WI38 (cell line): Measurements from ENCODE around the gene XKR8.

Source experiments
- H3K4me3 ChIP-seq: 2 replicates; pipeline ENCODE4 v1.5.1; 2011; ENCODE audit warnings: low read depth, mild to moderate bottlenecking, control low read depth, low read length
- TF ChIP-seq, protein P1 (sequence below): IDR thresholded peaks from 2 replicates; pipeline ENCODE4 v1.5.1; 2012; ENCODE audit warnings: low read depth, mild to moderate bottlenecking, control low read depth, low read length

The XKR8 gene, protein sequence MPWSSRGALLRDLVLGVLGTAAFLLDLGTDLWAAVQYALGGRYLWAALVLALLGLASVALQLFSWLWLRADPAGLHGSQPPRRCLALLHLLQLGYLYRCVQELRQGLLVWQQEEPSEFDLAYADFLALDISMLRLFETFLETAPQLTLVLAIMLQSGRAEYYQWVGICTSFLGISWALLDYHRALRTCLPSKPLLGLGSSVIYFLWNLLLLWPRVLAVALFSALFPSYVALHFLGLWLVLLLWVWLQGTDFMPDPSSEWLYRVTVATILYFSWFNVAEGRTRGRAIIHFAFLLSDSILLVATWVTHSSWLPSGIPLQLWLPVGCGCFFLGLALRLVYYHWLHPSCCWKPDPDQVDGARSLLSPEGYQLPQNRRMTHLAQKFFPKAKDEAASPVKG

DNA sequence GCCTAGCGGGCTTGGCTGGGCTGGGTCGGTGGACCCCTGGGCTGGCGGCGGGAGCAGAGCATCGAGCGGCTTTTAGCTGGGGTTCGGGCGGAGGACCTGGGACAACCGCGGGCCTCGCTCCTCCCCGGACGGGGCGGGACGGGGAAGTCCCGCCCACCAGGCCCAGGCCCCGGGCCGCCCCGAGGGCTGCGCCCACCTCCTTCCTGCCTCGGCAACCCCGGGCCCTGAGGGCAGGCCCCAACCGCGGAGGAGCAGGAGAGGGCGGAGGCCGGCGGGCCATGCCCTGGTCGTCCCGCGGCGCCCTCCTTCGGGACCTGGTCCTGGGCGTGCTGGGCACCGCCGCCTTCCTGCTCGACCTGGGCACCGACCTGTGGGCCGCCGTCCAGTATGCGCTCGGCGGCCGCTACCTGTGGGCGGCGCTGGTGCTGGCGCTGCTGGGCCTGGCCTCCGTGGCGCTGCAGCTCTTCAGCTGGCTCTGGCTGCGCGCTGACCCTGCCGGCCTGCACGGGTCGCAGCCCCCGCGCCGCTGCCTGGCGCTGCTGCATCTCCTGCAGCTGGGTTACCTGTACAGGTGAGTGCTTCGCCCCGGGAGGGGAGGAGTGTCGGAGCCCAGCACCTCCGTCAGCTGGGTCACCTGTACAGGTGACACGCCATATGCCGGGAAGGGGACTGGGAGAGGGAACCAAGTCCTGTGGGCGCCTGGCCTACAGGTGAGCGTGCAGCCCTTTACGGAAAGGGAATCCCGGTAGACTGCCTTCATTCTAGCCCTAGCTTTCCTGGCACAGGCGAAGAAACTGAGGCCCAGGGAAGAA is at the start of gene XKR8:
TSS of gene XKR8 (plus strand) at position 182 of the 812 bp plus-strand sequence. CDS start at position 279, 97 bp downstream.
- H3K4me3 ChIP-seq = peak within 1 kb of the TSS; percentile 73
- TF ChIP-seq, protein P1, sequence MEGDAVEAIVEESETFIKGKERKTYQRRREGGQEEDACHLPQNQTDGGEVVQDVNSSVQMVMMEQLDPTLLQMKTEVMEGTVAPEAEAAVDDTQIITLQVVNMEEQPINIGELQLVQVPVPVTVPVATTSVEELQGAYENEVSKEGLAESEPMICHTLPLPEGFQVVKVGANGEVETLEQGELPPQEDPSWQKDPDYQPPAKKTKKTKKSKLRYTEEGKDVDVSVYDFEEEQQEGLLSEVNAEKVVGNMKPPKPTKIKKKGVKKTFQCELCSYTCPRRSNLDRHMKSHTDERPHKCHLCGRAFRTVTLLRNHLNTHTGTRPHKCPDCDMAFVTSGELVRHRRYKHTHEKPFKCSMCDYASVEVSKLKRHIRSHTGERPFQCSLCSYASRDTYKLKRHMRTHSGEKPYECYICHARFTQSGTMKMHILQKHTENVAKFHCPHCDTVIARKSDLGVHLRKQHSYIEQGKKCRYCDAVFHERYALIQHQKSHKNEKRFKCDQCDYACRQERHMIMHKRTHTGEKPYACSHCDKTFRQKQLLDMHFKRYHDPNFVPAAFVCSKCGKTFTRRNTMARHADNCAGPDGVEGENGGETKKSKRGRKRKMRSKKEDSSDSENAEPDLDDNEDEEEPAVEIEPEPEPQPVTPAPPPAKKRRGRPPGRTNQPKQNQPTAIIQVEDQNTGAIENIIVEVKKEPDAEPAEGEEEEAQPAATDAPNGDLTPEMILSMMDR = 0 out of 2 replicates have a peak, but pooled peaks have one; percentile 16

DNA sequence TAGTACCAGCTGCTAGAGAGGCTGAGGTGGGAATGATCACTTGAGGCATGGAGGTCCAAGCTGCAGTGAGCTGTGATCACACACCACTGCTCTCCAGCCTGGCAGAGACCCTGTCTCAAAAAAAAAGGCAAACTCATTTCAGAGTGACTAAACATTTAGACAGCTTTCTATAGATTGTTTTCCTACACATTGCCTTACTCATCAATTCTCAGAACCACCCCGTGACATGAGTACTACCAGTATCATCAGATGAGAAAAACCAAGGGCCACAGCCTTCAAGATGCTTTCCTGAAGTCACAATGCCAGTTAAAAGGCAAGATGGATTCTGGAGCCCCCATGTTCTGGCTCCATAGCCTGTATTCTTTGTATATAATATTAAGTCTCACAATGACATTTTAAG is 47.3 kb upstream of the XKR8 start:
- TF ChIP-seq, protein P1 = no peak
- no peak overlapping the region for H3K4me3 ChIP-seq

DNA sequence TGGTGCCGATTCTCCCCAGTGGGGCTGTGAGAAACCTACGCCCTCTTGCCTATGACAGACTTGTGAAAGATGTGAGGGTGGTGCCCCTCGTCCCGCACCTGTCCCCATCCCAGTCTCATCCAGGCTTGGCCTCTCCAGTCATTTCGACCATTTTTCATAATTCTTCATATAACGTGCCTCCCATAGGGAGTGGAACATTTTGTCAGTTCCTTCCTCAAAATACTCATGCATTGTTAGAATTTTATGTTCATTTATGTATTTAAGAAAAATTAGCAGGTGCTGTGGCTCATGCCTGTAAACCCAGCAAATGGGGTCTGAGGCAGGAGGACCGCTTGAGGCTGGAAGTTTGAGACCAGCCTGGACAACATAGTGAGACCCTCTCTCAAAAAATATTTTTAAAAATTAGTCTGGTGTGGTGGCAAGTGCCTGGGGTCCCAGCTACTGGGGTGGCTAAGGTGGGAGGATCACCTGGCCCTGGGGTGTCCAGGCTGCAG is 44.6 kb upstream of the XKR8 start:
- TF ChIP-seq, protein P1 = no peak
- peak overlapping the region; percentile 36; the same call in 1 of the 2 replicates for H3K4me3 ChIP-seq

DNA sequence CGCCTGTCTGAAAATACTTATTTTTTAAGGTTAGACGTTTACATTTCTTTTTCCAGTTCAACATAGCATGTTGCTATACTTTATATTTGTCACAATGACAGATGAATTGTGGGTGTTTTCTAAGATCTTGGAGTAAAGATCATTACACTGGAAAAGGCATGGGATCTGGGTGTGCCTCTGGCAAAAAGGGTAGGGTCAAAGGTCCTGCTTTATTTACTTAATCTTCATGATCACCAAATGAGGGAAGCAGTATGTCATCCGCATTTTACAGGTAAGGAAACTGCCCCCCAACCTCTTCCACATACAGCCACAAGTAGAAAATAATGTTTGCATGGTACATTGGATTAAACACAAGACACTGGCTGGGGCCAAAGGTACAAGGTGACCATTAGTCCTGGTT is 37.5 kb upstream of the XKR8 start:
- H3K4me3 ChIP-seq = no peak overlapping the region
- TF ChIP-seq, protein P1 = no peak

DNA sequence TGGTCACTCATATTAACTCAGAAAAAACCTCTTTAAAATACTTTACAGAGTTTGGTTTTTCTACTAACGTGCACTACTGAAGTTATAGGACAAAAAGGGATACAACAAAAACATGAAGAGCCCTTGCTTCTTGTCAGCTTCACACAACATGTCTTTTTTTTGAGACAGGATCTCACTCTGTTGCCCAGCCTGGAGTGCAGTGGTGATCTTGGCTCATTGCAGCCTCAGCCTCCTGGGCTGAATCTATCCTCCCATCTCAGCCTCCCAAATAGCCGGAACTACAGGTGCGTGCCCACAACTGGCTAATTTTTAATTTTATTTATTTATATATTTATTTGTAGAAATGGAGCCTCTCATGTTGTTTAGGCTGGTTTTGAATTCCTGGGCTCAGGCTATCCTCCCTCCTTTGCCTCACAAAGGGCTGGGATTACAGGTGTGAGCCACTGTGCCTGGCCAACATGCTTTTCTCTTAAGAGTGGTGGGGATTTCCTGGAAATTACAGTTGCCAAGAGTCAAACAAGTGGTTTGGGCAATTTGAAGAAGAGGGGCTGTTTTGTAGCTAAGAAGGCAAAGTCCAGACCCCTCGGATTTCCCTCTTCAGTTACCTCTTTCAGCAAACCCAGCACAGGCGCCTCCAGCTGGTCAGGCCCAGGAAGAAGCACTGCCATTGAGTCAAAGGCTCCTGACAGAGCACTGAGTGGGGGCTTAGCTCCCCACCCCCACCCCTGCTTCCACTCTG is 31.4 kb upstream of the XKR8 start:
- H3K4me3 ChIP-seq = no peak overlapping the region
- TF ChIP-seq, protein P1 = no peak

DNA sequence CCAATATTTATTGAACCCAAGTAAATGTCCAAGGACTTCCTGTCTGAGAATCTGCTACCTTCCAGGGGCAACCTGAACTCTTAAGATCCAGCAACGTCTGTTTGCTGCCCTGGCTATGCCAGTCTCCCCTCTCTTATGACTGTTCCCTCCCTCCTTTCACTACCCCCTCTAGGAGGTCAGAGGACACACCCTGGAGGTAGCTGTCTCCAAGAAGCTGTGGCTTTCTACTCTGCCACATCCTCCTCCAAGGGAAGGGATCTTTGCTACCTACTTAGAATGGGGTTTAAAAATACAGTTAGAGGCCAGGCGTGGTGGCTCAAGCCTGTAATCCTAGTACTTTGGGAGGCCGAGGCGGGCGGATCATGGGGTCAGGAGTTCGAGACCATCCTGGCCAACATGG is 28.6 kb upstream of the XKR8 start:
- H3K4me3 ChIP-seq = no peak overlapping the region
- TF ChIP-seq, protein P1 = no peak
